Lung (tissue), 13 donors: ENCODE data around the gene CYGB. TPM values are rescaled to one million over a fixed set of nuclear protein-coding genes. Genes with fewer than 3 reads are reported as not detected.

Source experiments
- ATAC-seq: fragments of 200-7000 bp; cut with Tn5 transposase; one replicate; pipeline ENCODE4 v1.9.1; 2020; ENCODE audit warnings: moderate number of reproducible peaks; ENCODE audit not compliant: insufficient read depth, low FRiP score
- DNase-seq, 3 donors: peaks; one replicate each; pipeline ENCODE4 v3.0.0-alpha.2; 2013 to 2017
- H3K27ac ChIP-seq, 2 donors: one replicate each; pipeline ENCODE4 v1.5.1; 2013; ENCODE audit warnings: mild to moderate bottlenecking in 2 of 2, moderate library complexity in 2 of 2, control low read depth in 1 of 2, inconsistent platforms in 1 of 2, low read depth in 1 of 2, low read length in 1 of 2
- H3K27me3 ChIP-seq, 3 donors: one replicate each; pipeline ENCODE4 v1.5.1; 2013; ENCODE audit warnings: low read length in 2 of 3; ENCODE audit not compliant: control insufficient read depth in 3 of 3, insufficient read depth in 3 of 3
- H3K36me3 ChIP-seq, 4 donors: one replicate each; pipeline ENCODE4 v1.5.1; 2013; ENCODE audit warnings: low read length in 4 of 4, mild to moderate bottlenecking in 1 of 4, moderate library complexity in 1 of 4; ENCODE audit not compliant: control insufficient read depth in 4 of 4, insufficient read depth in 4 of 4
- H3K4me1 ChIP-seq, 5 donors: one replicate each; pipeline ENCODE4 v1.5.1; 2013; ENCODE audit warnings: low read length in 5 of 5, mild to moderate bottlenecking in 2 of 5, moderate library complexity in 1 of 5; ENCODE audit not compliant: control insufficient read depth in 5 of 5, insufficient read depth in 5 of 5
- H3K4me3 ChIP-seq: one replicate; pipeline ENCODE4 v1.5.1; 2013; ENCODE audit warnings: mild to moderate bottlenecking, control low read depth, moderate library complexity
- H3K9ac ChIP-seq, 2 donors: one replicate each; pipeline ENCODE4 v1.5.1; 2013; ENCODE audit warnings: low read length in 2 of 2, control low read depth in 1 of 2; ENCODE audit not compliant: insufficient read depth in 1 of 2
- H3K9me3 ChIP-seq, 4 donors: one replicate each; pipeline ENCODE4 v1.5.1; 2013; ENCODE audit warnings: low read length in 3 of 4, mild to moderate bottlenecking in 1 of 4, moderate library complexity in 1 of 4; ENCODE audit not compliant: control insufficient read depth in 4 of 4, insufficient read depth in 3 of 4
- CTCF ChIP-seq: IDR thresholded peaks from 2 replicates; pipeline ENCODE4 v1.5.1; 2012; ENCODE audit warnings: mild to moderate bottlenecking; ENCODE audit errors: control extremely low read depth, extremely low read depth
- WGBS, 2 donors: extraction: QIAGEN DNeasy Blood & Tissue Kit; methylation state at CpG; one replicate each; pipeline ENCODE4 v1.1.7; 2013; 5-methylcytosine and 5-hydroxymethylcytosine counted together
- polyA plus RNA-seq, 2 donors: library from polyadenylated mRNA; stranded (reverse); fragments of 200-250 nt; gene quantifications; one replicate each; pipeline ENCODE4 v1.2.1, GENCODE V29; 2013
- small RNA-seq: library from RNA; depleted of rRNA; stranded (forward); fragments of <200 nt; gene quantifications from one replicate; pipeline ENCODE3, GENCODE V24; 2014; ENCODE audit warnings: low replicate concordance
- total RNA-seq, 2 donors: library from RNA; depleted of rRNA in 1 of 2; stranded (reverse); fragments of >200 nt in 1 of 2; gene quantifications; one replicate each; pipeline ENCODE4 v1.2.1, GENCODE V29; 2014 to 2021
- donor health status: control.
- donor health status: control.
- donor health status: Bipolar disorder and iron deficiency.
- donor health status: healthy.
- donor health status: DM: yes; HTN: yes; CAD: no.

Gene CYGB
- total and polyA plus RNA-seq, 4 donors: 15.9 to 30.4 (median 20.7) TPM

- Histone ChIP-seq H3K9ac (no peak overlapping the region), H3K27me3 (no peaks in the 10 kb centered on the region), H3K9me3 (no peaks in the 10 kb centered on the region), H3K4me3 (no peak overlapping the region), H3K4me1 (peaks cover 0 to 11% (median 2%) of the 10 kb centered on the region in 5 donors), H3K27ac (no peak overlapping the region), H3K36me3 (peaks cover 0 to 38% (median 0%) of the 10 kb centered on the region in 4 donors)
- DNase-seq: no peak
- no peak for TF ChIP-seq CTCF
- no peak for ATAC-seq
- WGBS, 2 donors: 92 to 94% methylated on average over 10 of the region's 10 CpGs
These were observed 59.4 kb downstream of the CYGB start for GRCh38 chr17:76478097-76478496.

- Histone ChIP-seq H3K9ac (no peak overlapping the region), H3K36me3 (peaks cover 0 to 43% (median 0%) of the 10 kb centered on the region in 4 donors), H3K27ac (no peak overlapping the region), H3K4me3 (no peak overlapping the region), H3K27me3 (no peaks in the 10 kb centered on the region), H3K9me3 (no peaks in the 10 kb centered on the region), H3K4me1 (peaks cover 0 to 11% (median 2%) of the 10 kb centered on the region in 5 donors)
- no peak for TF ChIP-seq CTCF
- ATAC-seq: no peak
- no peak for DNase-seq
- WGBS, 2 donors: 87% methylated on average over 15 of the region's 15 CpGs
These were observed 59.9 kb downstream of the CYGB start for GRCh38 chr17:76477576-76477975.

Small RNAs within 50 kb of the gene (small RNA-seq; reads per million reads assigned to genes)
- gene SNORD1A (not detected), gene SNORD1B (282 reads per million, percentile 99 among the genes with 10 or more reads in this experiment)

Other genes with a start within 250 kb of the CYGB start
- 1 to 10 TPM; 2.3 to 3.0 TPM for gene QRICH2, start 229.4 kb downstream of the CYGB start, total RNA-seq
- gene QRICH2, start 229.4 kb downstream of the CYGB start, polyA plus RNA-seq: 1 to 10 TPM; 2.5 to 4.7 TPM
- 10 to 100 TPM; 35.1 to 74.7 TPM for gene PRPSAP1, start 183.8 kb downstream of the CYGB start, total RNA-seq
- gene PRPSAP1, start 183.8 kb downstream of the CYGB start, polyA plus RNA-seq: 10 to 100 TPM; 29.8 to 34.0 TPM
- gene SPHK1, start 153.1 kb downstream of the CYGB start, total RNA-seq: 10 to 100 TPM; 13.7 to 17.6 TPM
- gene SPHK1, start 153.1 kb downstream of the CYGB start, polyA plus RNA-seq: 10 to 100 TPM; 11.0 to 82.4 TPM
- 10 to 100 TPM; 24.3 to 24.6 TPM for gene UBE2O, start 84.6 kb downstream of the CYGB start, total RNA-seq
- gene UBE2O, start 84.6 kb downstream of the CYGB start, polyA plus RNA-seq: 10 to 100 TPM; 10.8 to 11.1 TPM
- gene AANAT, start 70.1 kb downstream of the CYGB start, total RNA-seq: under 1 TPM in 1 of 2 donors, not detected in 1; 0.31 TPM
- gene AANAT, start 70.1 kb downstream of the CYGB start, polyA plus RNA-seq: under 1 TPM in 1 of 2 donors, not detected in 1; 0.10 TPM
- gene RHBDF2, start 36.3 kb downstream of the CYGB start, total RNA-seq: 10 to 100 TPM; 22.7 to 56.5 TPM
- 100 to 1,000 TPM in 1 of 2 donors, 10 to 100 TPM in 1; 20.1 to 116 TPM for gene RHBDF2, start 36.3 kb downstream of the CYGB start, polyA plus RNA-seq
- 10 to 100 TPM in 1 of 2 donors, 1 to 10 TPM in 1; 3.3 to 11.3 TPM for gene PRCD, start 2.3 kb upstream of the CYGB start, total RNA-seq
- 1 to 10 TPM; 2.0 to 7.9 TPM for gene PRCD, start 2.3 kb upstream of the CYGB start, polyA plus RNA-seq
- gene ST6GALNAC2, start 48.2 kb upstream of the CYGB start, total RNA-seq: 10 to 100 TPM; 20.8 to 38.0 TPM
- 10 to 100 TPM; 12.1 to 15.4 TPM for gene ST6GALNAC2, start 48.2 kb upstream of the CYGB start, polyA plus RNA-seq
- gene ST6GALNAC1, start 106.0 kb upstream of the CYGB start, total RNA-seq: 10 to 100 TPM; 22.5 to 24.9 TPM
- 10 to 100 TPM; 13.9 to 19.3 TPM for gene ST6GALNAC1, start 106.0 kb upstream of the CYGB start, polyA plus RNA-seq
- 100 to 1,000 TPM; 101 to 127 TPM for gene MXRA7, start 173.3 kb upstream of the CYGB start, total RNA-seq
- 10 to 100 TPM; 60.9 to 65.4 TPM for gene MXRA7, start 173.3 kb upstream of the CYGB start, polyA plus RNA-seq
- 10 to 100 TPM; 25.6 to 34.3 TPM for gene JMJD6, start 188.9 kb upstream of the CYGB start, total RNA-seq
- gene JMJD6, start 188.9 kb upstream of the CYGB start, polyA plus RNA-seq: 10 to 100 TPM; 23.8 to 52.9 TPM
- 10 to 100 TPM; 23.1 to 34.5 TPM for gene METTL23, start 189.1 kb upstream of the CYGB start, total RNA-seq
- 10 to 100 TPM; 37.7 to 43.1 TPM for gene METTL23, start 189.1 kb upstream of the CYGB start, polyA plus RNA-seq
- gene SRSF2, start 199.6 kb upstream of the CYGB start, total RNA-seq: 100 to 1,000 TPM; 172 to 215 TPM
- gene SRSF2, start 199.6 kb upstream of the CYGB start, polyA plus RNA-seq: 100 to 1,000 TPM; 136 to 251 TPM
- 10 to 100 TPM; 30.5 to 57.5 TPM for gene MFSD11, start 200.4 kb upstream of the CYGB start, total RNA-seq
- gene MFSD11, start 200.4 kb upstream of the CYGB start, polyA plus RNA-seq: 10 to 100 TPM; 12.0 to 19.5 TPM